Stomach (tissue), 9 donors: Measurements from ENCODE around the gene TATDN3. TPM values are rescaled to one million over a fixed set of nuclear protein-coding genes. Genes with fewer than 3 reads are reported as not detected.
A peak's percentile ranks its signal among the peaks of the same experiment; 100 is the strongest.

Experiments
- DNase-seq, 2 donors: peaks; one replicate each; pipeline versions ENCODE4 v3.0.0 to v3.0.0-alpha.2; 2013 to 2019
- H3K27ac ChIP-seq, 5 donors: fragments of 200-600 bp in 4 of 5; sonication (generic) in 4 of 5; one replicate each; pipeline ENCODE4 v1.5.1; 2013 to 2019; ENCODE audit warnings: mild to moderate bottlenecking in 1 of 5, moderate library complexity in 1 of 5
- H3K27me3 ChIP-seq, 3 donors: fragments of 200-600 bp; sonication (generic); one replicate each; pipeline ENCODE4 v1.5.1; 2017 to 2019; ENCODE audit warnings: mixed run types in 1 of 3
- H3K36me3 ChIP-seq, 4 donors: fragments of 200-600 bp; sonication (generic); 1 replicate in 3 of 4; 2 replicates in 1 of 4; pipeline ENCODE4 v1.5.1; 2016 to 2019
- H3K4me1 ChIP-seq, 4 donors: fragments of 200-600 bp; sonication (generic); one replicate each; pipeline ENCODE4 v1.5.1; 2016 to 2019
- H3K4me3 ChIP-seq, 4 donors: fragments of 200-600 bp; sonication (generic) in 3 of 4; one replicate each; pipeline ENCODE4 v1.5.1; 2016 to 2019; ENCODE audit warnings: mild to moderate bottlenecking in 1 of 4
- H3K9me3 ChIP-seq, 4 donors: fragments of 200-600 bp; sonication (generic); one replicate each; pipeline ENCODE4 v1.5.1; 2016 to 2019
- CTCF ChIP-seq, 7 experiments: fragments of 450-650 bp in 4 of 7; fragments of 200-600 bp in 3 of 7; sonication (generic) in 3 of 7; IDR thresholded peaks; one replicate each; pipeline ENCODE4 v1.5.1; 2016 to 2019; ENCODE audit warnings: antibody characterized with exemption in 7 of 7, control low read depth in 2 of 7, mild to moderate bottlenecking in 1 of 7
- EP300 ChIP-seq: sonication (generic); formaldehyde crosslinking; IDR thresholded peaks from one replicate; pipeline ENCODE4 v1.6.1; 2017; ENCODE audit warnings: antibody characterized with exemption
- POLR2A ChIP-seq, 4 donors: fragments of 450-650 bp; IDR thresholded peaks; one replicate each; pipeline ENCODE4 v1.6.1; 2016; ENCODE audit warnings: antibody characterized with exemption in 4 of 4, control low read depth in 2 of 4, mild to moderate bottlenecking in 1 of 4, moderate library complexity in 1 of 4
- POLR2AphosphoS5 ChIP-seq, 3 donors: sonication (generic); formaldehyde crosslinking; IDR thresholded peaks; one replicate each; pipeline ENCODE4 v1.6.1; 2016; ENCODE audit warnings: antibody characterized with exemption in 3 of 3
- WGBS, 5 donors: extraction: QIAGEN DNeasy Blood & Tissue Kit in 3 of 5; methylation state at CpG; one replicate each; pipeline versions ENCODE4 v1.1.5 to v1.1.7; 2013 to 2018; 5-methylcytosine and 5-hydroxymethylcytosine counted together
- intact Hi-C: fragments of 100-400 bp; cut with DNase I; formaldehyde crosslinking; loops from one replicate; pipeline ENCODE4 v1.15.1; 2023; ENCODE audit warnings: low total_unique reads
- polyA plus RNA-seq, 3 donors: library from polyadenylated mRNA; stranded (reverse); fragments of 200-250 nt; gene quantifications; one replicate each; pipeline ENCODE4 v1.2.3, GENCODE V29; 2013
- total RNA-seq, 5 donors: library from RNA; depleted of rRNA; stranded (reverse); fragments of >200 nt; gene quantifications; one replicate each; pipeline versions ENCODE4 v1.1.0 to v1.2.3, GENCODE V29; 2014 to 2016
- donor health status: healthy with polysubstance abuse.
- donor health status: Bipolar disorder and iron deficiency.
- donor health status: healthy.

The TATDN3 gene
- total and polyA plus RNA-seq, 8 donors = 2.6 to 52.2 (median 10.2) TPM

DNA sequence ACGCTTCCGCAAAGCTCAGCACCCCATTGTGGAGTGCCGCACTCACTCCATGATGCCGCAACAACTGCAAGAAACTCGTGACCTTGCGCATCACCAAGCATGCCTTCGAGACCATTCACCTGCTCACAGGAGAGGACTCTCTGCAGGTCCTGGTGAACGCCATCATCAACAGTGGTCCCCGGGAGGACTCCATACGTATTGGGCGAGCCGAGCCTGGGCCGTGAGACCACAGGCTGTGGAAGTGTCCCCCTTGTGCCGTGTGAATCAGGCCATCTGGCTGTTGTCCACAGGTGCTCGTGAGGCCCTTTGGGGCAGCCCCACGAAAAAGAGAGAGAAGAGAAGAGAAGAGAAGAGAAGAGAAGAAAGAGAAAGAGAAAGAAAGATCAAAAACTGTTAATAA, 32.5 kb downstream of the TATDN3 start:
- TF ChIP-seq POLR2AphosphoS5 (IDR thresholded peaks at IDR 0.05) = no peak
- TF ChIP-seq EP300 = no peak
- no peak for TF ChIP-seq CTCF (IDR thresholded peaks at IDR 0.05)
- no peak for TF ChIP-seq POLR2A (IDR thresholded peaks at IDR 0.05)
- Histone ChIP-seq H3K27me3 (no peaks in the 10 kb centered on the region), H3K27ac (no peak overlapping the region), H3K36me3 (no peaks in the 10 kb centered on the region), H3K4me1 (peaks cover 0 to 15% (median 0%) of the 10 kb centered on the region in 4 donors), H3K4me3 (no peak overlapping the region), H3K9me3 (peaks cover 11 to 20% (median 16%) of the 10 kb centered on the region in 4 donors)
- intact Hi-C loops = no loop called here
- WGBS, 5 donors = 93 to 98% (median 97%) methylated on average over 16 of the region's 16 CpGs
- DNase-seq = no peak

DNA sequence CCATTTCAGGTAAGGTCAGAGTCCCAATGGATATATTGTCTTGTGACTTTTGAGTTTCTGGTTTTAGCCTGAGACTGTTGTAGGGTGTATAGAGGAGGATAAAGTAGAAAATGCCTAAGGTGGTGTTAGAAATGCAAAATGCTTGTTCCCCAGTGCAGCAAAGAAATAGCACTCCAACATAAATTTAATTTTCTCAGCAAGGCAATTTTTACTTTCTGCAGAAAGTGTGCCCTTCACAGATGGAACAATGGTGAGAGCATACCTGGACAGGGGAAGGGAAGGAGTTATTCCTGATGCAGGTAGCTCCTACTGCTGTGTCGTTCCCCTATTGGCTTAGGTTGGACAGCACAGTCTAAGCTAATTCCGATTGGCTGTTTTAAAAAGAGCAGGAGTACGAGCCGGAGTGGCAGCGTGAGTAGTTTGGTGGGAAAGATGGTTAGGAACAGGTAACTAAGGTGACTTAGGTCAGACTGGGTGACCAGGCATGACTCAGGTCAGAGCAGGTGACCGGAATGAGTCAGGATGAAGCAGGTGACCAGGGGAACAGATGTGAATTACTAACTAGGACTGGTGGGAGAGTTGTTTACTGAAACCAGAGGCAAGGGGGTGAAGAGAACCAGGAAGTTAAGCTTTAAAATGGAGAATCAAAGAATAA, 34.2 kb downstream of the TATDN3 start:
- no peaks in the 10 kb centered on the region for H3K27me3 ChIP-seq
- H3K27ac ChIP-seq = no peak overlapping the region
- no peak overlapping the region for H3K4me3 ChIP-seq
- intact Hi-C loops = no loop called here
- DNase-seq = no peak
- H3K36me3 ChIP-seq = no peaks in the 10 kb centered on the region
- peaks cover 0 to 7% (median 0%) of the 10 kb centered on the region in 4 donors for H3K4me1 ChIP-seq
- H3K9me3 ChIP-seq = peaks cover 11 to 20% (median 16%) of the 10 kb centered on the region in 4 donors
- WGBS, 5 donors = 94 to 97% (median 97%) methylated on average over 6 of the region's 6 CpGs
- TF ChIP-seq EP300 = no peak
- no peak for TF ChIP-seq POLR2A (IDR thresholded peaks at IDR 0.05)
- no peak for TF ChIP-seq POLR2AphosphoS5 (IDR thresholded peaks at IDR 0.05)
- no peak for TF ChIP-seq CTCF (IDR thresholded peaks at IDR 0.05)

- intact Hi-C loops = no loop called here
- H3K4me1 ChIP-seq = peaks cover 0 to 7% (median 0%) of the 10 kb centered on the region in 4 donors
- no peaks in the 10 kb centered on the region for H3K36me3 ChIP-seq
- 87 to 95% (median 90%) methylated on average over 4 of the region's 4 CpGs for WGBS, 5 donors
- H3K9me3 ChIP-seq = peaks cover 11 to 20% (median 16%) of the 10 kb centered on the region in 4 donors
- no peaks in the 10 kb centered on the region for H3K27me3 ChIP-seq
- no peak overlapping the region for H3K27ac ChIP-seq
- DNase-seq = no peak
- H3K4me3 ChIP-seq = no peak overlapping the region
- no peak for TF ChIP-seq EP300
- TF ChIP-seq POLR2AphosphoS5 (IDR thresholded peaks at IDR 0.05) = no peak
- no peak for TF ChIP-seq CTCF (IDR thresholded peaks at IDR 0.05)
These were observed 35.6 kb downstream of the TATDN3 start for GRCh38 chr1:212827171-212827776.

DNA sequence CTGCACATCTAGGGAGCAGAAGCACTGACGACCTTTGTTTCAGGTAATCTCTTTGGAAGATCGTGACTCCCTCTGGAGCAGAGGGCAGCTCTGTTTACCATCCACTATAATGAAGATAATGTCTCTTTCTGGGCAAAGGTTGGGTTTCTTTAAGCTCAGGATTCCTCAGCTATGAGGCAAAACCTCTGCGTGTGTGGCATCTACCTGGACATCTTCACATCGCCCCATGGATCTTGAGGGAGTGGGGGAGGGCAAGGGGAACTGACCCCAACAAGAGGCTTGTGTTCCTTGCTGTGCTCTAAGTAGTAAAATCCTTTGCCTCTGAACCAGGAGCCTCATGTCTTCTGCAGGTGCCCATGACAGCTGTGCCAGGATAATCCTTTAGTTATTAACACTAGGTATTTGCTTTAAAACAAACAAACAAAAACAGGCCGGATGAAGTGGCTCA, 36.2 kb downstream of the TATDN3 start:
- peaks cover 0 to 12% (median 4%) of the 10 kb centered on the region in 4 donors for H3K4me1 ChIP-seq
- no peaks in the 10 kb centered on the region for H3K27me3 ChIP-seq
- TF ChIP-seq EP300 = no peak
- no peak for TF ChIP-seq POLR2AphosphoS5 (IDR thresholded peaks at IDR 0.05)
- no peak for TF ChIP-seq POLR2A (IDR thresholded peaks at IDR 0.05)
- no peak for TF ChIP-seq CTCF (IDR thresholded peaks at IDR 0.05)
- no peak overlapping the region for H3K27ac ChIP-seq
- H3K36me3 ChIP-seq = no peaks in the 10 kb centered on the region
- 42 to 58% (median 53%) methylated on average over 5 of the region's 5 CpGs for WGBS, 5 donors
- DNase-seq = peak in 1 of 2 donors; percentile 28
- no peak overlapping the region for H3K4me3 ChIP-seq
- intact Hi-C loops = no loop called here
- H3K9me3 ChIP-seq = peaks cover 11 to 20% (median 16%) of the 10 kb centered on the region in 4 donors
